ENCODE measurements around the gene SPIRE2.
A peak's percentile ranks its signal among the peaks of the same experiment; 100 is the strongest.

SPIRE2 gene

DNA sequence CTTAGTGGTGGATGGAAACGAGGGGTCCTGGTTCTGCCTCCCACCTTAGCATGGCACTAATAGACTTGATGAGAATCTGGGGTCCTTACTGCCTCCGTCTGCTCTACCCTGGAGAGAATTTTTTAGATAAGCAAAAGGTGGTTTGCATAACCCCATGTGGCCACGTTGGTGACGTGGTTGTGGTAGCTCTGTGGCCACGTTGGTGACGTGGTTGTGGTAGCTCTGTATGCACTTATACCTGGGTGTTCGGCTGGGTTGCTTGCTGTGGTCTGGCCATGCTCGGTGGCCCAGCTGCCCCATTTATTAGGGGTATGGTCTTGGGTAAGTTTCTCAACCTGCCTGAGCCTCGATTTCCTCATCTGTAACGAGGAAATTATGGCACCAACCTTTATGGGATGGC is 13.0 kb downstream of the SPIRE2 start:
- no peak for DNase-seq (ENCODE audit: low read depth)

DNA sequence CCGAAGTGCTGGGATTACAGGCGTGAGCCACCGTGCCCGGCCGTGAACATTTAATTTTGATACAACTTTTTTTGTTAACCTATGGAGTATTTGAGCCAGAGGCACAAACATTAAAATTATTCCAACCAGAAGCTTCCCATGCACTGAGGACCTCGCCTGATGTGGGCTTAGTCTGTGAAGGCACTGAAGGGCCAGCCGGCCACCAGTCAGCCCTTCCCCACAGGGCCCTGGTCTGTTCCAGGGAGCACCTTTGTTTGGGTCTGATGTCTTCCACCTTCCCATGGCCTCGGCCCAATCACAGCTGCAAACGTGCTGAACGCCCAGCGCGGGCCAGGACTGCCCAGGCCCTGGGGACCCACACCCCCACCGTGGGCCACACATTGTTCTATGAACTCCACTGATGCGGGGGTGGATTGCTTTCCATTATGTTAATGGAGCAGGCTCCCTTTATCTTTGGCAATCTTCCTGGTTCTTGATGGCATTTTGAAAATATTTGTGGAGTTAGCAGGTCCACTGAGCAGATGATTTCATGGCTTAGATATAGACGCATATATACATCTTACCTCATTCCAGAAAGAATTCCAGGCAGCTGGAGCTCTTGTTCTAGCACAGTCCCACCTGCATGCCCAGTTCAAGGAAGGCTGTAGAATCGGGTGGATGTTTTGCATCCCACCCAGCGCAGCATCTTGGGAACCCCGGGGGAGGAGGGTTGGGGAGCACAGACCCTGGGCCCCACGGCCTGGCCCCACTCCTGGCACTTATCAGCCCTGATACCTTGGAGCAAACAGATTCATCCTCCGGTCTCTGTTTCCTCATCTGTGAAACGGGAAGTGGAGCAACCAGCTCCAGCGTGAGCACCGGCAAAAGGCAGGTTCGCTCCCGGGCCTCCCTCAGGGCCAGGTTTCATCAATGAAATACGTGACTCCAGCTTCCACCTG is 14.5 kb downstream of the SPIRE2 start:
- DNase-seq (ENCODE audit: low read depth) = no peak

DNA sequence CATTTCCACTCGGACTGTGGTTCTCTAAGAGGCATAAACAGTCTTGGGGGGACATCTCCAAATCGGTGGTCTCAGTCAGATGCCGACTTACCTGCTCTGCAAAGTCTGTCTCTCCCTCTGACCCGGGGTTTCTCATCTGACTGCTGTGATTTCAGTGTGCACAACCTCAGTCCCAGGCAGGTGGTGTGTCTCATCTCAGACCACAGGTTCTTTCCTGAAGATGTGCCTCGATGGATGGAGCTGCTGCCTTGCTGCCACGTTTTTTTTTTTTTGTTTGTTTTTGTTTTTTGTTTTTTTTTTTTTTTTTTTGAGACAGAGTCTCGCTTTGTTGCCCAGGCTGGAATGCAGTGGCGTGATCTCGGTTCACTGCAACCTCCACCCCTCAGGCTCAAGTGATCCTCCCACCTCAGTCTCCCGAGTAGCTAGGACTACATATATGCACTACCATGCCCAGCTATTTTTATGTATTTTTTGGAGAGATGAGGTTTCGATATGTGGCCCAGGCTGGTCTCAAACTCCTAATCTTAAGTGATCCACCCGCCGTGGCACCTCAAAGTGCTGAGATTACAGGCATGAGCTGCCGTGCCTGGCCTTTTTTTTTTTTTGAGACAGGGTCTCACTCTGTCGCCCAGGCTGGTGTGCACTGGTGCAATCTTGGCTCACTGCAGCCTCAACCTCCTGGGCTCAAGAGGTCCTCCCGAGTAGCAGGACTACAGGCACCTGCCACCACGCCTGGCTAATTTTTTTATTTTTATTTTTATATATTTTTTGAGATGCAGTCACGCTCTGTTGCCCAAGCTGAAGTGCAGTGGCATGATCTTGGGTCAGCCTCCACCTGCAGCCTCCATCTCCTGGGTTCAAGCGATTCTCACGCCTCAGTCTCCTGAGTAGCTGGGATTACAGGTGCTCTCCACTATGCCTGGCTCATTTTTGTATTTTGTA is 15.4 kb downstream of the SPIRE2 start:
- DNase-seq (ENCODE audit: low read depth) = no peak

DNA sequence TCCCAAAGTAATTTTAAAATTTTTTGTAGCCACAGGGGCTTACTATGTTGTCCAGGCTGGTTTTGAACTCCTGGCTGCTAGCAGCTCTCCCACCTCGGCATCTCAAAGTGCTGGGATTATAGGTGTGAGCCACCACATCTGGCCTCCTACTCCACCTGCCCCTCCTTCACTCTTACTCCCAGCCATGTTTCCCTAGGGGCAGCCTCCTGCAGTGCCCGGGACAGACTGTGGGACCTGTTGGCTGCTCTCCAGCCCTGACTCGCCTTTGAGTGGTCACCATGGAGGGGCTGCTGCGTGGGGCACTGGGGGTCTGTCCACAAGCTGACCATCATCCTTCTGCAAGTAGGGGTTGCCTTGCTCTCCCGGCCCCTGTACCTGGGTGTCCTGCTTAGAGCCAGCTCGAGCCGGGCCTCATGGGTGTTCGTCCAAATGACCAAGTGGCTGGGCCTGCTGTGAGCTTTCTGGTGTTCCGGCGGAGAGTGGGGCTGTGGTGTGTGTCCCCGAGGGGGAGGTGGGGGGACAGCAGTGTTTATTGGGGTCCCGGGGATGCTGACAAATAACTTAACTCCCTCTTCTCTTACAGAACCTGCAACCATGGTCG is 16.6 kb downstream of the SPIRE2 start:
- DNase-seq (ENCODE audit: low read depth) = no peak

DNA sequence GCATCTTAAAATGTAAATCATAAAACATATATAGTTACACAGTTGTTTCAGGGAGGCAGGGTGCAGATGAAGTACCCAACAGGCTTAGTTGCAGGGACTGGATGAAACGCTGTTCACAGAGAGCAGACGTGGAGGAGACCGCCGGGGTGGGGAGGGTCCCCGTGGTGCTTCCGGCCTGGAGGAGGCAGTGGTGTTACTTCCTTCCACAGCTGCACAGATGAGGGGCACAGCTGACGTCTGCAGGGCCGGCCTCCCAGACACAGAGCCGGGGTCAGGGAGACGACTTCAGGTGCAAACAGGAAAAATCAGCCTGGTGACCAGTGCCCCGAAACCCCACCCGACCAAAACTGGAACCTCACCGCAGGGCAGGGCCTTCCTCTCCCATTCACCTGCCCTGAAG is 17.1 kb downstream of the SPIRE2 start:
- DNase-seq (ENCODE audit: low read depth) = no peak

DNA sequence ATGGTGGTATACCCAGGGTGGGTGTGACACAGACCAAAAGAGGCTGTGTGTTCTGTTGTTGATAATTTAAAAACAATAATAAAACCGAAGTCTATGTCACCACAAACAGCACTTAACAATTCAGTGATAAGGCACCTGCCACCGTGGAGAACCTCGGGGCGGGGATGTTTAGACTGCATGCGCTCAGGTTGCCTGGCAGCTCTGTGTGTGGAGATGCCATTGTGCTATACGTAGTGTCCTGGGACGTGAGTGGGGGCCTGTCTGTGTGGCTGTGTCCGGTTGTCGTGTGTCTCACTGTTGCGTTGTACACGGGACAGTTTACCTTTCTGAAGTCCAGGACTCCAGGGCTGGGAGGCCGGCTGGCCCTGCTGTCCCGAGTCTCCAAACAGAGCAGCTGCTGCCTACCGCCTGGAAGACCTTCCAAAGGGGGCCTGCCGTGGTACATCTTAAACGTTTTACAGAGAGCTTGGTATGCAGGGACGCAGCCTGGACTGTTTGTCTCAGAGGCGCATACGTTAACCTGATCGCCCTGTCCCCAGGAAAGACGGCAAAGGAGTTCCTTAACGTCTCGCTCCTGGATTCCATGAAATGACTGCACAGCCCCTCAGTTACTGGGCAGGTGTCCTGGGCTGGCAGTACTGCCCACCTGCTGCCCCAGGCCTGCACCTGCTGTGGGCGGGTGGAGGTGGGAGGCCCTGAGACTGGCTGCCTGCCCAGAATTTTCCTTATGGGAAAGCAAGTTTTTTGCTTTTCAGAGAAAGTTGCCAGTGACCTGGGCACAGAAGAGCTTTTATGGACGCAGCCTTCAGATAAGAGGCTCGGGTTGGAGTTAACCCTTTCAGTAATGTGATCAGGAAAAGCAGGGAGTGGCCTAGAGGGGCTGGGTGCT is 19.0 kb downstream of the SPIRE2 start:
- DNase-seq (ENCODE audit: low read depth) = no peak

DNA sequence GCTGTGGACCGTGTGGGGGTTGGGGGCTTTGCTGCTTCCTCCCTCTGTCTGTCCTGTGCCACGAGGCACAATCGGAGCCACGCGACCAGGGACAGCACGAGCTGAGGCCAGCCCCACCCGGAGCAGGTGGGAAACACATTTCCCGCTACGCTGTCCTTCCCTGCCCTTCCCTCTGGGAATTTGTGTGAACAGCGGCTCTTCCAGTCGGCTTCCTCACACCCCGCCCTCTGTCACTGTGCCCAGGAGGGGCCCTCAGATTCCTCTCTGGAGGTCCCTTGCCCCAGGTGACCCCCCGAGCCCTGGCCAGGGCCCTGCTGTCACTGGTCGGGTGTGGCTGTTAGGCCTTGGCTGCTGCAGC is 19.6 kb downstream of the SPIRE2 start:
- no peak for DNase-seq (ENCODE audit: low read depth)

DNA sequence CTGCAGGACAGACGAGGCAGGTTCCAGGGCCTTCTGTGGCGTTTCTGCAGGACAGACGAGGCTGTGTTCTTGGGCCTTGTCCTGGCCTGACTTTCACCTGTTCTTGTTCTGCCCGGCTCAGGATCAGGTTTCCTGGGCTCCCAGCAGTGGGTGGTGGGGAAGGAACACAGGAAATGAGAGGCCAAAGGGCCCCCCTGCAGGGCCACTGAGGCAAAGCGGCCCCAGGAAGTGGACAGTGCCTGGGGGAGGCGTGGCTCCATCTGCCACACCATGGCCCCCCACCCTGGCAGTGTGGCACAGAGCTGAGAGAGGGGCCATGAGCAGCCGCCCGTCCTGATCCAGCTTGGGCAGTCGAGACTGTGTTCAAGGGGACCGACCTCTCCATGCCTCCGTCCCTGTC is 20.7 kb downstream of the SPIRE2 start:
- DNase-seq (ENCODE audit: low read depth) = no peak

DNA sequence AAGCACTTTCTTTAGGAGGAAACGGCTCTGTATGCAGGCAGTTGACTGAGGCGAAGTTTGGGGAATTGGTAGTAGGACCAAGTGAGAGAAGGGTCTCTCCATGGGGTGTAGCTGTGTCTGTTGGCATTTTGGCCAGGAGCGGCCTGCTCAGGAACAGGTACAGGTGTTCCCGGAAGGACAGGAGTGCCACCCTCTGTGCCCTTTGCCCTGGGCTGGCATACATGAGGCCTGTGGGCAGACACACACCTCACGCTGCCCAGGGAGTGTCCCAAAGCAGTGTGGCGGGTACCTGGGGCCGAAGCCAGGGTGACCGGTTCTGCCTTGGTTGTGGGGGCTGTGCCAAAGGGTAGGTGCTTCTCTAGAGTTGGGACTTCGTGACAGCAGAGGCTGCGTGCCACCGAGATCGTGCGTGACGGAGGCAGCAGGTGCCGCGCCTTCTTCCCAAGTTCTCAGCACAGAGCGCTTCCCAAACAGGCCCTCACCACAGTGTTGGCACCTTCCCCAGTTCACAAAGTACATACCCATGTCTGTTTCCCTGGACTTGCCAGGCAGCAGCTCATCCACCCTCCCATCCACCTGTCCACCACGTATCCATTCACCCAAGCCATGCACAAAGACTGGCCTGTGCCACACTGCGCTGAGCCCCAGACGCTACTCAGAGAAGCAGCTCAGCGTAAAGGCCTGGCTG is 25.2 kb downstream of the SPIRE2 start:
- no peak for DNase-seq (ENCODE audit: low read depth)

DNA sequence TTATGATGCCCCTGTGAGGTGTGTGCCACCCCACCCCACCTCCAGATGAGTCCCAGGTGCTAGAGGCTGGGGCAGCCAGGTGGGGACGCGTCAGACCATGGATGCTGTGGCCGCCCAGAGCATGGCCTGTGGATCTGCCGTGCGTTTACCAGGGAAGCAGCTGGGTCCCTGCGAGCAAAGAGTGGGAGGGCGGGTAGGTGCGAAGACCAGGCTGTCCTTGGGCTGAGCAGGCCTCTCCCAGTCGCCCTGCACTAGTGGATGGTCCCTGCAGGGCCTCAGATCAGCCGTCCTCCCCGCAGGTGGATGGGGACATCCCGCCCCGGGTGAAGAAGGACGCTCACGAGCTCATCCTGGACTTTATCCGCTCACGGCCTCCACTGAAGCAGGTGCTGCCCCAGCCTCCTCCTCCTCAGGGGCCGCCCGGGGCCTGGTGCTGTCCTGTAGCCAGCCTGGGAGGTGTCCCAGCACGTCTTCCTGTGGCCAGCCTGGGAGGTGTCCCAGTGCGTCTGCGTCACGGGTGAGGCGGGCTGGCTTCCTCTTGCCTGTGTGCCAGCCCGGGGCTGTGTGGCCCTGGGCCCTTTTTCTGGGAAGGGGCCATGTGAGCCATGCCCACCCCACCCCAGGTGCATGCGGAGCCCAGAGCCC is 27.1 kb downstream of the SPIRE2 start:
- no peak for DNase-seq (ENCODE audit: low read depth)

DNA sequence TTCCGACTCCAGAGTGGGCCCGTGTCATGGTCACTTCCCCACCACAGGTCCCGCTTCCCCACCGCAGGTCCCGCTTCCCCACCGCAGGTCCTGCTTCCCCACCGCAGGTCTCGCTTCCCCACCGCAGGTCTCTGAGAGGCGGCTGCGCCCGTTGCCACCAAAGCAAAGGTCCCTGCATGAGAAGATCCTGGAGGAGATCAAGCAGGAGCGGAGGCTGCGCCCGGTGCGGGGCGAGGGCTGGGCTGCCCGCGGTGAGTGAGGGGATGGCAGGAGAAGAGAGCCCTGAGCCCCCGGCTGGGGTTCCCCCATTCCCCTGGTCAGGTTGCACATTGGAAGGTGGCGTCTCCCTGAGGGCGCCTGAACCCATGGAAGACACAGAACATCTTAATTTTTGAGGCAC is 27.7 kb downstream of the SPIRE2 start:
- DNase-seq (ENCODE audit: low read depth) = no peak

DNA sequence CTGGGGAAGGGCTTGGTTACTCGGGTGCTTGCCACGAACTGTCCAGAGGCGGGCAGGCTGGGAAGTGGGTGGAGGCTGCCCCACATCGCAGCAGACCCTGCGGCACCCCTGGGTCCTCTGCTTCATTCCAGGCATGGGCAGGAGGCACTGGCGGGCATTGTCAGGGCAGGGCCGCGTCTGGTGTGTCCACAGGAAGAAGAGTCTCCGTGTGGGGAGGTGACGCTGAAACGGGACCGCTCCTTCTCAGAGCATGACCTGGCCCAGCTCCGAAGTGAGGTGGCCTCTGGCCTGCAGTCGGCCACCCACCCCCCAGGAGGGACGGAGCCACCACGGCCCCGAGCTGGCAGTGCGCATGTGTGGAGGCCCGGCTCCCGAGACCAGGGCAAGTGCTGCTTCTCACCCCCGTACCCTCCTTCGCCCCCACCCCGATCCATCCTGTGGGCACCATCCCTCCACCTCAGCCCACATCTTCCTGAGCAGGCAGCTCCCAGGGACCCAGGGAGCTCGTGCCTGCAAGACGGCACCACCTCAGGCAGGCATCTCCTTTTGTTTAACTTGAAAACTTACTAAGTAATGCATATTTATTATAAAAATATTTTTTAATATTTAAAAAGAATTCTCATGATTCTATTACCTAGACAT is 30.8 kb downstream of the SPIRE2 start:
- DNase-seq (ENCODE audit: low read depth) = no peak

DNA sequence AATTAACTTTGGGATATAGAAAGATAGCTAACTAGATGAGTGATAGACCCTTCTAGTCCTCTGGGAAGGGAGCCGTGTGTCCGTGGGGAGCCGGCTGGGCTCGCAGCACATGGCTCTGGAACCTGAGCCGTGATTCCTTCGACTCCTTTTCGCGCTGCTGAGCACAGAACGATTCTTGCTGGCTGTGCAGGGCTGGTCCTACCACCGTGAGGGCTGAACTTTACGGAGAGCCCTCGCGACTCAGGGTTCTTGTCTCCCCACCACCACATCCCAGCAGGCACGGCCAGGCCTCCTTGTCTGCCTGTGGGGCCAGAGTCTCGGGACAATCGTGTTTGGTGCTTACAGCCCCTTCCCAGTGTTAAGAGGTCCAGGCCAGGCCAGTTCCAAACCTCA is 31.3 kb downstream of the SPIRE2 start:
- no peak for DNase-seq (ENCODE audit: low read depth)

DNA sequence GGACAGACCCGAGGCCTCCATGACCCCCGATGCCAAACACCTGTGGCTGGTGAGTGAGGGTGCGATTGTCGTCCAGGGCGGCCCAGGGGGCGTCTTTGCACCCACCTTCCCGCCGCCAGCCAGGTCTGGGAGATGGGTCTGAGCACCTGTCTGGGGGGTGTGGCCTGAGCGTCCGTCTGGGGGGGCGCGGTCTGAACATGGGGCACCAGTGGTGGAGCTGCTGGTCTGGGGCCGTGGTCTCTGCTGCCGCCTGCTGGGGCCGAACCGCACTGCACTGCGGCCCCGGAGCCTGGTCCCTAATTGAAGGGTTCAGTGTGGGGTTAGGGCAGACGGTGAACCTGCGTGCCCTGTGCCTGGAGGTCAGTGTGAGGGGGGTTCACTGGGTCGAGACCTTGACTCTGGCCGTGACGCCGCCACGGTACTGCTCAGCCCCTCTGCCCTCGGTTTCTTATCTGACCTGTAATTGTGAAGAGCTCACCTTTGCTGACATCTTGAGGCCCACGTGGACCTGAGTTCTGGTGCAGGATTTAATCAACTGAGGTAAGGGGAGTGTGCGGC is 32.6 kb downstream of the SPIRE2 start:
- peak; percentile 56 for DNase-seq (ENCODE audit: low read depth)

DNA sequence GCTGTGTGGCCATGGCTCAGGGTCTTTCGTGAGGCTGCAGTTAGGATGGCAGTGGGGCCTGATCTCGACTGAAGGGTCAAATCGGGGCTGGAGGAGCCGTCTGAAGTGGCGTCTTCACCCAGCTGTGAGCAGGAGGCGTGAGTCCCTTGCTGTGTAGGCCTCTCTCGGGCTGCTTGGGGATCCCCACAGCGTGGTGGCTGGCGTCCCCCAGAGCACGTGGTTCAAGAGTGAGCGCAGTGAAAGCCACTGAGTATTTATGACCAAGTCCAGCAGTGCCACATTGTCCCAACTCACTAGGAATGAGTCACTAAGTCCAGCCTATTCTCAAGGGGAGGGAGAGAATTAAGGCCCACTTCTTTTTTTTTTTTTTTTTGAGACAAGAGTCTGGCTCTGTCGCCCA is 33.4 kb downstream of the SPIRE2 start:
- no peak for DNase-seq (ENCODE audit: low read depth)

DNA sequence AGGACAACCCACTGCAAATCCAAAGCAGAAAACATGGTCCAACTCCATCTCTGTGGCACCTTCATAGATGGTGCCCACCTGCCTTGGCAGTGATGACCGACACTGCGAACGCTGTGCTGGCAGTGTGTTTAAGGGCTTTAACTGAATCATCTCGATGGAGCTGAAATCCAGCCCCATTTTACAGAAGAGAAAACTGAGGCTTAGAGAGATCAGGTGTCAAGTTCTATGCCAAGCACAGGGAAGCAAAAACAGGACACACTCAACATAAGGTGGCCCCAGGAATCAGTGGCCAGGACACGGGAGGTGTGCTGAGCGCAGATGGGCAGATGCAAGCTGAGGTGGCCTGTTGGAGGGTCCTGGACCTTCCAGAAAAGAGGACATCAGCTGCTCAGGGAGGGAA is 34.5 kb downstream of the SPIRE2 start:
- DNase-seq (ENCODE audit: low read depth) = no peak

DNA sequence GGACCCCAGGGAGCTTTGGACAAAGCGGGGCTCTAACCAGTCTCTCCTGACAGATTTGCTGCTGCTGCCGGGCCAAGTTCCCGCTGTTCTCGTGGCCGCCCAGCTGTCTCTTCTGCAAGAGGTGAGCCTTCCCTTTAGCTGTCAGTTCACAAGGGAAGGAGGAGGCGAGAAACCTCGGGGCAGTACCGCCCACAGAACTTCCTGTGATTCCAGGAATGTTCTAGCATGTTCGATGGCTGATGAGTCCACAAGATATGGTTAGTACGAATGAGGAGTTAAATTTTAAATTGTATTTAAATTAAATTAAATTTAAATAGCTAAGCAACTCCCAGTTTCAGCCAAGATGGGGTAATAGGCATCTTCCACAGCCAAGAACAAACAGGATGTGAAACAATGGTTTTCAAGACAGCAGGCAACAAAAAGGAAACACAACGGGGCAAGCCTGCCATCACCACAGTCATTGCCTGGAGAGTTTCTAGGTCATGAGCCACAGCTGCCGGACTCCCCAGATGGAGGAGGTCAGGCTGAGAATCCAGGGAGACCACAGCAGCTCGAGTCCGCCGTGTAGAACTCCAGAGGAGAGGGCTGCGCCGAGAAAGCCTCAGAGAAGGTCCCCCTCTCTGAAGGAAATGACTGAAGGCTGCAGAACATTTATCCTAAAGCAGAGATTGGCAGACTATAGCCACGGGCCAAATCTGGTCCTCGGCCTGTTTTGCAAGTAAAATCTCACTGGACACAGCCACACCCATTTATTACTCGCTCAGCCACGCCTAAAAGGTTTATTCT is 35.7 kb downstream of the SPIRE2 start:
- DNase-seq (ENCODE audit: low read depth) = no peak

DNA sequence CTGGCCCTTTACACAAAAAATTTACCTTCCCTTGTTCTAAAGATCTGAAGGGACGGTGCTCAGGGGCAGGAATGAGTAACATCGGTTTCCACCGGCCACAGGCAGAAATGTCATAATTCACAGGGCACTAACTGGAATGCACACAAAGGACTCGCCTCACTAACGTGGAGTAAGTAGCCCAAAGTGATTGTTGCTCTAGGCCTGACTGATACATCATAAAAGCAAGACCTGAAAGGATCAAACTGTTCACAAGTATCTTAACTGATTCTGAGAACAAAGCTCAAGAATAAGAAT is 36.2 kb downstream of the SPIRE2 start:
- DNase-seq (ENCODE audit: low read depth) = no peak

DNA sequence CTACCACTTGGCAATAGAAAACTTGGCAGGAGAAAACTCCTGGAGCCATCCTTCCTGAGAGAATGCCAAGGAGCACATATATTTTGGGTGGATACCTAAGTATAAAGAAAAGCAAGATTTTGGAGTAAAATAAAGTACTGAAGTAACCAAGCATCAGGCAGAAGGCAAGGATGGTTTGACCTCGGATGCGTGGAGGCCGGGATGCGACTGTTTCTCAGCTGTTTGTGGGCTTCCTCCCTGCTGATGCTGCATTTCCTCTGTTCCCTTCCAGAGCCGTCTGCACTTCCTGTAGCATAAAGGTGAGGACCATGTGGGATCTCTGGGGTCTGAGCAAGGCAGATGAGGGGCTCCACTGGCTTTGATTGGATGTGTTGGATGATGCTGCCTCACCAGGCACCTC is 39.6 kb downstream of the SPIRE2 start:
- DNase-seq (ENCODE audit: low read depth) = no peak
